ENCODE data around the gene ZEB2.

Gene ZEB2

GRCh38 chr2:144446136-144446535, 73.8 kb downstream of the ZEB2 start:
- no peak for DNase-seq

- peak; percentile 60 for DNase-seq
These were observed 74.7 kb downstream of the ZEB2 start for GRCh38 chr2:144445196-144445595.

- DNase-seq = peak; percentile 20
These were observed 75.8 kb downstream of the ZEB2 start for GRCh38 chr2:144443837-144444817.

GRCh38 chr2:144441711-144442141, 78.2 kb downstream of the ZEB2 start:
- DNase-seq = no peak

- no peak for DNase-seq
These were observed 79.9 kb downstream of the ZEB2 start for GRCh38 chr2:144439993-144440392.

GRCh38 chr2:144438801-144439631, 80.9 kb downstream of the ZEB2 start:
- DNase-seq = peak; percentile 65

- DNase-seq = no peak
These were observed 82.3 kb downstream of the ZEB2 start for GRCh38 chr2:144437636-144438035.

GRCh38 chr2:144434425-144435222, 85.3 kb downstream of the ZEB2 start:
- no peak for DNase-seq

GRCh38 chr2:144432921-144433320, 87.0 kb downstream of the ZEB2 start:
- DNase-seq = no peak

GRCh38 chr2:144431998-144432397, 87.9 kb downstream of the ZEB2 start:
- no peak for DNase-seq

GRCh38 chr2:144431392-144431783, 88.5 kb downstream of the ZEB2 start:
- peak; percentile 5 for DNase-seq

- no peak for DNase-seq
These were observed 89.1 kb downstream of the ZEB2 start for GRCh38 chr2:144430722-144431391.

GRCh38 chr2:144429396-144430112, 90.4 kb downstream of the ZEB2 start:
- DNase-seq = no peak

GRCh38 chr2:144426981-144427479, 92.9 kb downstream of the ZEB2 start:
- DNase-seq = no peak

GRCh38 chr2:144426355-144426754, 93.6 kb downstream of the ZEB2 start:
- no peak for DNase-seq

- no peak for DNase-seq
These were observed 95.2 kb downstream of the ZEB2 start for GRCh38 chr2:144424559-144425240.

- no peak for DNase-seq
These were observed 98.1 kb downstream of the ZEB2 start for GRCh38 chr2:144421606-144422510.

GRCh38 chr2:144419218-144419617, 100.7 kb downstream of the ZEB2 start:
- DNase-seq = no peak

GRCh38 chr2:144415386-144415785, 104.5 kb downstream of the ZEB2 start:
- no peak for DNase-seq
